Measurements from ENCODE around the gene AKAP10. TPM values are rescaled to one million over a fixed set of nuclear protein-coding genes. Genes with fewer than 3 reads are reported as not detected.
"Not testable (repeated sequence)": the region's sequence is repeated elsewhere in the genome, so short reads cannot be mapped to it uniquely, and the experiment has no call there.

The AKAP10 gene
- total and polyA plus RNA-seq, 9 donors: 13.9 to 40.3 (median 28.9) TPM

GRCh38 chr17:19958023-19958422 lies 19.6 kb downstream of the AKAP10 start:
- intact Hi-C loops (cut with DNase I): no loop called here
- Histone ChIP-seq H3K36me3 (no peaks in the 10 kb centered on the region), H3K27ac (no peak overlapping the region), H3K4me1 (ENCODE audit: insufficient read depth) (no peaks in the 10 kb centered on the region), H3K27me3 (no peaks in the 10 kb centered on the region), H3K9me3 (no peaks in the 10 kb centered on the region), H3K4me3 (no peak overlapping the region)
- 58 to 65% (median 63%) methylated on average over 5 of the region's 5 CpGs for WGBS, 3 donors
- no peak for DNase-seq
- TF ChIP-seq POLR2A (IDR thresholded peaks at IDR 0.05) (no peak), EP300 (IDR thresholded peaks at IDR 0.05) (no peak), CTCF (IDR thresholded peaks at IDR 0.05) (no peak)

GRCh38 chr17:19955099-19955498 lies 22.5 kb downstream of the AKAP10 start:
- Histone ChIP-seq H3K9me3 (no peaks in the 10 kb centered on the region), H3K36me3 (no peaks in the 10 kb centered on the region), H3K4me1 (ENCODE audit: insufficient read depth) (peaks cover 1% of the 10 kb centered on the region), H3K27ac (no peak overlapping the region), H3K27me3 (no peaks in the 10 kb centered on the region), H3K4me3 (no peak overlapping the region)
- 93 to 97% (median 95%) methylated on average over 7 of the region's 7 CpGs for WGBS, 3 donors
- TF ChIP-seq CTCF (IDR thresholded peaks at IDR 0.05): no peak
- no peak for TF ChIP-seq POLR2A (IDR thresholded peaks at IDR 0.05)
- no peak for TF ChIP-seq EP300 (IDR thresholded peaks at IDR 0.05)
- no peak for DNase-seq
- intact Hi-C loops (cut with DNase I): no loop called here

- H3K9me3 ChIP-seq; H3K36me3 ChIP-seq; H3K4me1 ChIP-seq (ENCODE audit: insufficient read depth); H3K27ac ChIP-seq; H3K4me3 ChIP-seq; intact Hi-C loops (cut with DNase I); H3K27me3 ChIP-seq; DNase-seq: not testable (repeated sequence)
- WGBS, 3 donors: 41 to 67% (median 59%) methylated on average over 2 to 5 of the region's 5 CpGs
These were observed 26.2 kb downstream of the AKAP10 start for GRCh38 chr17:19951411-19951810.

GRCh38 chr17:19950624-19951195 lies 26.9 kb downstream of the AKAP10 start:
- H3K4me1 ChIP-seq (ENCODE audit: insufficient read depth); H3K27me3 ChIP-seq; H3K9me3 ChIP-seq; DNase-seq; H3K4me3 ChIP-seq; intact Hi-C loops (cut with DNase I); H3K27ac ChIP-seq; H3K36me3 ChIP-seq: not testable (repeated sequence)
- 94 to 97% (median 96%) methylated on average over 28 to 43 of the region's 43 CpGs for WGBS, 3 donors

GRCh38 chr17:19948116-19948943 lies 29.3 kb downstream of the AKAP10 start:
- DNase-seq: no peak
- Histone ChIP-seq H3K27me3 (no peaks in the 10 kb centered on the region), H3K27ac (no peak overlapping the region), H3K4me3 (no peak overlapping the region), H3K9me3 (no peaks in the 10 kb centered on the region), H3K36me3 (no peaks in the 10 kb centered on the region), H3K4me1 (ENCODE audit: insufficient read depth) (peaks cover 4% of the 10 kb centered on the region)
- intact Hi-C loops (cut with DNase I): no loop called here
- TF ChIP-seq POLR2A (IDR thresholded peaks at IDR 0.05) (no peak), CTCF (IDR thresholded peaks at IDR 0.05) (no peak), EP300 (IDR thresholded peaks at IDR 0.05) (no peak)
- WGBS, 3 donors: 38 to 46% (median 44%) methylated on average over 10 of the region's 10 CpGs
